Measurements from ENCODE around the gene LIPM.
A peak's percentile ranks its signal among the peaks of the same experiment; 100 is the strongest.
"Not testable (repeated sequence)": the region's sequence is repeated elsewhere in the genome, so short reads cannot be mapped to it uniquely, and the experiment has no call there.

LIPM gene

GRCh38 chr10:88803641-88804040 lies 1.1 kb downstream of the LIPM start:
- no peak for DNase-seq (ENCODE audit: low spot score)

GRCh38 chr10:88804083-88804812 lies 1.7 kb downstream of the LIPM start:
- DNase-seq (ENCODE audit: low spot score): no peak

DNA sequence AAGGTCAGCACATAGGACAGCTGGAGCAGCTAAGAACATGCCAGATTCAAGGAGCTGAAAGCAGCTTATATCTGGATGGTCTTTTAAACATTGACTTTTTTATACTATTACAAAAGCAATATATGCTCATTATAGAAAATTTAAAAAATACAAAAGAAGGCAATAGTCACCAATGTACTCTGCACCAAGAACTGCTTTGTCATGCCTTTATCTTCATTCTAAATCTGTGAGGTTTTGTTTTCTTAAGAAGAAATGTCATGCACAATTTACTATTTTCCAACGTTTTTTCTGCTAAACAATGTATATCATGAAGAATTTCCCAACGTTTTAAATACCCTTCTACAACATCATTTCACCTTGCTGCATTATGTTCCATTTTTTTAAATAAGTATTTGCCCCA lies 2.8 kb downstream of the LIPM start:
- no peak for DNase-seq (ENCODE audit: low spot score)

DNA sequence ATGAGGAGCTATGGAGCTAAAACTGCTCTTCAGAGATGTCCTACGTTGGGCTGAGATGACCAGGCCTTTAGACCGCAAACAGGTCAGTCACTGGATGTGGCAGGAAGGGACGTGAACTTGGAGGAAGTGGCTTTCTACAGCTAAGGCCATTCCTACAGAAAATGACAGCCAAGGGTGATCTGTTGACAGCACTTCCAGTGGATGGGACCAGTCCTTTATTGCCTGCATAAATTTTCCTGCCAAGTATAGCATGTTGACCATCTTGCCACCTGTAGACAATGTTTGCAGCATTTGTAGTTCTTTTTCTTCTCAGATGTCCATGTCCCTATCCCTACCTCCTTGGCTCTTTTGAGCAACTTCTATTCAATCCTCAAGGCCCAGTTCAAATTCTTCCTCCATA lies 3.4 kb downstream of the LIPM start:
- no peak for DNase-seq (ENCODE audit: low spot score)

DNA sequence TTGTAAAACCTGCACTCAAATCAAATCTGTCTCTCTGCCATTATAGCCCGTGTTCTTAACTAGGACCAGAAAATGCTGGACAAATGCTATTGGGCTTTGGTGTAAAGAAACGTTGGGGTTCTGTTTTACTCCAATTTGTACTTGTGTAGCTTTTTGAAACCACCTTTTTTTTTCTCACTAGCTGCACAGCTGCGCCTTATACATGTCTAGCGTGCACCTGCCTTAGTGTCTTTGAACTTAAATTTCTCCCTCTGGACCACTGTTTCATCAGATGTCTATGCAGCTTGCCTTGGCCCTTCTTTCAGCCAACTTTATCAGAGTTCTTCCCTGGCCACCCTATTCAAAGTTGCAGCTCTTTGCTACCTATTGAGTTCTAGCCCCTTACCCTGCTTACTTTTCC lies 7.1 kb downstream of the LIPM start:
- DNase-seq (ENCODE audit: low spot score): no peak

GRCh38 chr10:88810196-88810961 lies 7.8 kb downstream of the LIPM start:
- no peak for DNase-seq (ENCODE audit: low spot score)

DNA sequence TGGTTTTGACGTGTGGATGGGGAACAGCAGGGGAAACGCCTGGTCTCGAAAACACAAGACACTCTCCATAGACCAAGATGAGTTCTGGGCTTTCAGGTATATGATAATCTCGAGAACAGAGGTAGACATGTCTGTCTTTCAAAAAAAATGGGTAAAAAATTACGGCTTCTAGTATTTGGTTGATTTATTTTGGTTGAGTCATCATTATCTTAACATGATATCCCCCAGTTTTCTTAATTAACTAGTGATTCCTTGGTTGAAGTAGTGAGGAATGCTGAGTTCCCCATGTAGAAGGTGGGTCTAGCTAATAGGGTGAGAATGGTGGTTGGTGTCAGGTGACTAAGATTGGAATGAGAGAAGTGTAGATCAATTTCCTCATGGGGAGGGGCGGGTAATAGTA lies 10.7 kb downstream of the LIPM start:
- no peak for DNase-seq (ENCODE audit: low spot score)

DNA sequence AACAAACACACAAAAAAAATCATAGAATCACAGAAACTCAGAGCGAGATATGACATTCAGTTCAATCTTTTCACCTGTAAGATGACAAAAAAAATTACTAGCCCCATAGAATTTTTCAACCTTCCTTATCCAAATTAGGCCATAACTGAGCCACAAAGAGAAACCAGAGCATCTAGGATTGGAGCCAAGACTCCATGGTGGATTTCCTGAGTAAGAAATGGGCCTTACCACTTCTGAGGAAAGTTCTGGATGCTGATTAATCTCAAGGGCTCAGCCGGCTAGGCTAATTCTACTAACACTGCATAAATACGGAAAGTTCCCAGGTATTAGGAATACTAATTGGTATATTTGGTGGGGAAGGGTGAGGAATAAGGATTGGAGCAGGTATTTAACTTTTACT lies 16.8 kb downstream of the LIPM start:
- DNase-seq (ENCODE audit: low spot score): no peak

DNA sequence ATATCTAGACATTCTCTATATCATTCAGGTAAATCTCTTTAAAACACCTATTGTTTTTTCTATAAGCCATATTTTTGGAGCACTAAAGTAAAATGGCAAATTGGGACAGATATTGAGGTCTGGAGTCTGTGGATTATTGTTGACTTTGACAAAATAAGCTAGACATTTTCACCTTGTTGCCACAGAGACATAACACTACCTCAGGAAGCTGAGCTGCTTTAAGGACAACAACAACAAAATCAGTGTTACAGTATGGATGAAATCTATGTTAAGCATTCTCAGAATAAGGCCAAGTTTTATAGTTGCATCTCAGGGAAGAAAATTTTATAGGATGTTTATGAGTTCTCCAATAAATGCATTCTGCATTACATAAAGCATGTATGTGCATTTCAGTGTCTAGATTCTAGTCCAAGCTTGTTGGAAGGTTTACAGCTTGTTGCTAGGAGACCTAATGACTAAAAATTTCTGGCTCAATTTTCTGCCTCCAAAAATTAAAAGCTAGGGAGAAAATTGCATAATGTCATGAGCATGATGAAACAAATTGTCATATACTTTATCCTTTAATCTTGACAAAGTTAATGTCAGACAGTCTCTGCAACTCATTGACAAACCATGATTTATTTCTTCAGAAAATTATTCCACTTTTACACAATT lies 18.3 kb downstream of the LIPM start:
- no peak for DNase-seq (ENCODE audit: low spot score)

DNA sequence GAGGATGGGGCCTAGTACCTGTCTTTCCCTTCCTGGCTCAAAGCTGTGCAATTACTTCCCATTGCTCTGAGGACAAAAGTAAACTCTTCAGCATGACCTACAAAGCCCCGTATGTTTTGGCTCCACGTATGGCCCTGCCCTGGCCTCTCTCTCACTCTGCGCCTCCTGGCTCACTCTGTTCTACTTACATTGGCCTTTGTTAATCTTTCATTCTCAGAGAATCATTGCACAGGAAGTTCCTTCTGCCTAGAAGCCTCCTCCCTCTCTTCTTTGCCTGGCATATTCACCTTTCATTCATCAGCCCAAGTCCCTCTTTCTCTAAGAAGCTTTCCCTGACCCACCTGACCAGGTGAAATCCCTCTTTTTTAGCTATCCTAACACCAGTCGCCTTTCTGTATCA lies 23.9 kb downstream of the LIPM start:
- DNase-seq (ENCODE audit: low spot score): no peak

GRCh38 chr10:88827671-88828070 lies 25.1 kb downstream of the LIPM start:
- DNase-seq (ENCODE audit: low spot score): no peak

GRCh38 chr10:88828310-88828709 lies 25.8 kb downstream of the LIPM start:
- DNase-seq (ENCODE audit: low spot score): no peak

DNA sequence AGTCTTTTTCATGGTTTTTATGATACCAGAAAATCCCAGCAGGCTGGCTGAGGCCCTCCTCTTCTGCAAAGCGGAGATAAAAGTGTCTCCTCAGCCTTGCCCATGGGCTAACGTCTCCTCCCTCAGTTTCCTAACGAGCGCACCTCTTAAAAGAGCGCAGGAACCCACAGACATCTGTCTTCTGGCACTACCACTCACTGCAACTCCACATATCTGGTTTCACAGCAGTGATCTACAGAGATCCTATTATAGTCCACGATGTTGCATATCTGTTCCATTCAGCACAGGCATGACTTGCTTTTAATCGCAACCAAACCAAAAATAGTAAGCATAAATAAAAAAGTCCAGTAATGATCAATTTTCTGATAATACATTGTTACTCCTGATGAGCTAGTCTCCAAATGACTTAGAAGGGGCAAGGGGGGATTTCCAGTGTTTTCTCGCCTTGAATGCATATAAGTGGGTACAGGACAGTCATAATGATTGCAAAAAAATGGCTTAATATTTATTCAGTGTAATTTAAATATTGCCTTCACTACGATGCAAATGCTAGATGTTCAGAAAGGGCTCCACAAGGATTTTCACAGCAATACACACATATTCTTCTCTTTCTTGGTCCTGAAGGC lies 28.2 kb downstream of the LIPM start:
- DNase-seq (ENCODE audit: low spot score): no peak

DNA sequence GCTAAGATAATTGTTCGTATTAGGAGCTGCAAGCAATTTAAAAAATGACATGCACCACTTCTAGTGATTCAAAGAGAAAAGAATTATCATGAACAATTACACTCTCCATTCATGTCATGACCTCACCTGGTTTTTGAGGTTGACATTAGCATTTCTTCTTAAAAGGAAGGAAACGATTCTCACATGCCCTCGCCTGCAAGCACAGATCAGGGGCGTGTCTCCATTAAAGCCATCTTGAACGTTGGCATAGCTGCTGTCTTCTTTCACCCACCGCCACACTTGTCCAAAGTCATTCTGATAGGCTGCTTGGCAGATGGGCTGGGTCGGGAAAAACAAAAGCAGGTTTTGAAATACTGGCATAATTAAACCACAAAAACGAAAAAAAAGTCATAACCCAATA lies 29.2 kb downstream of the LIPM start:
- DNase-seq (ENCODE audit: low spot score): no peak

DNA sequence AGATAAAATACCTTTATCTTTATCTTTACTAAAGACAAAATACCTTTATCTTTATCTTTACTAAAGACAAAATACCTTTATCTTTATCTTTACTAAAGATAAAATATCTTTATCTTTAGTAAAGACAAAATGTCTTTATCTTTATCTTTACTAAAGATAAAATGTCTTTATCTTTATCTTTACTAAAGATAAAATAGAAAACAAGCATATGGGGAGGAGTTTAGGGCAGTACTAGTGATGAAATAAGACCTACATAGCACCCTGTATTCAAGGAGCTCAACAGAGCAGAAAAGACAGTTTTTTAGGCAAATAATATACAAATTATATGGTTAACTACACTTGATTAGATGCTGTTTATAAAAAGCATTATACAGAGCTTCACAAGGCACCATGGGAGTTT lies 29.8 kb downstream of the LIPM start:
- DNase-seq (ENCODE audit: low spot score): no peak

DNA sequence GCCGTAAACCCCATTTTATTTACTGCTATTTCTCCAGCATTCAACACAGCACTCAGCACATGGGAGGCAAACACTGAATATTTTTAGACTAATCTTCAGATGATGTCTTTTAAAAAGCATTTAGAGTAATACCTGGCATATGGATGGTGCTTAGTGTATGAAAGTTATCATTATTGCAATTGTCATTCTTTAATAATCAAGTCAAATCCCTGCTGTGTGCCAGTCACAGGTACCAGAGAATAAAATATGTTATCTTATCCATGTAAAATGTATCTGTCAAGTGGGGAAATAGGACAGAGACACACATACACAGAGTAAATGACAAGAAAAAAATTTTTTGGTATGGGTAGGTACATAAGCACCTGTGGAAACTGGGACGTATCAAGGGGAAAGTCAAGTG lies 30.6 kb downstream of the LIPM start:
- DNase-seq (ENCODE audit: low spot score): no peak

GRCh38 chr10:88833723-88834122 lies 31.2 kb downstream of the LIPM start:
- DNase-seq (ENCODE audit: low spot score): no peak

DNA sequence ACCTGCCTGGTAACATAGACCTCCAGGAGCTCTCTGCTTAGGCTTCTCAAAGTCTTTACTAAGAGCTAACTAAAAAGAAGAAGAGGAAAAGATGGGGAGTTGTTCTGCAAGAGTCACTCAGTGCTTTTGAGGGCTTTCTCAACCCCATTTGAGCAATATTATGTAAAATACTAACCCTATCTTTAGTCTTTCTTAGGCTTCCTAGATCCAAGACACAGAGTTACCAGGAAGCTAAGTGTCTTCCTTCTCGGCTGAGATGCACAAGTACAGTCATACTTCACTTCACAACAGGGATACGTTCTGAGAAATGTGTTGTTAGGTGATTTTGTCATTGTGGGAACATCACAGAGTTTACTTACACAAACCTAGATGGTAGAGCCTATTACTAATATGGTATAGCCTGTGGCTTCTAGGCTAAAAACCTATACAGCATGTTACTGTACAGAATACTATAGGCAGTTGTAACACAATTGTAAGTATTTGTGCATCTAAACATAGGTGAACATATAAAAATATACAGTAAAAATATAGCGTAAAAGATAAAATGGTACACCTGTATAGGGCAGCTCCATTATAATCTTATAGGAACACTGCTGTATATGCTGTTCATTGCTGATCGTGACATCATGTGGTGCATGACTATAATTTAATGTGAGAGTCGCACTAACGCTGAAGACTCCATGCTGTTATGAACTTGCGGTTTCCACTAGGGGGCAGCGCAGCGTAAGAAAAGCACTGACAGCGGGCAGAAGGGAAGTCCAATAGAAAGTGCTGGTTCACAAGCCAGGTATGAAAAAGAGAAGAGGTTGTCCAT lies 32.8 kb downstream of the LIPM start:
- peak; percentile 66 for DNase-seq (ENCODE audit: low spot score)

GRCh38 chr10:88835910-88836221 lies 33.3 kb downstream of the LIPM start:
- DNase-seq (ENCODE audit: low spot score): no peak

DNA sequence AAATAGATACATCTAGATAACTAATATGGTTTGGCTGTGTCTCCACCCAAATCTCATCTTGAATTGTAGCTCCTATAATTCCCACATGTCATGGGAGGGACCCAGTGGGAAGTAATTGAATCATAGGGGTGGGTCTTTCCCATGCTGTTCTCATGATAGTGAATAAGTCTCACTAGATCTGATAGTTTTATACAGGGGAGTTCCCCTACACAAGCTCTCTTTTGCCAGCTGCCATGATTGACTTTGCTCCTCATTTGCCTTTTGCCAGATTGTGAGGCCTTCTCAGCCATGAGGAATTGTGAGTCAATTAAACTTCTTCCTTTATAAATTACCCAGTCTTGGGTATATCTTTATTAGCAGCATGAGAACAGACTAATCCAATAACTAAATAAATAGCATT lies 35.1 kb downstream of the LIPM start:
- DNase-seq (ENCODE audit: low spot score): not testable (repeated sequence)

DNA sequence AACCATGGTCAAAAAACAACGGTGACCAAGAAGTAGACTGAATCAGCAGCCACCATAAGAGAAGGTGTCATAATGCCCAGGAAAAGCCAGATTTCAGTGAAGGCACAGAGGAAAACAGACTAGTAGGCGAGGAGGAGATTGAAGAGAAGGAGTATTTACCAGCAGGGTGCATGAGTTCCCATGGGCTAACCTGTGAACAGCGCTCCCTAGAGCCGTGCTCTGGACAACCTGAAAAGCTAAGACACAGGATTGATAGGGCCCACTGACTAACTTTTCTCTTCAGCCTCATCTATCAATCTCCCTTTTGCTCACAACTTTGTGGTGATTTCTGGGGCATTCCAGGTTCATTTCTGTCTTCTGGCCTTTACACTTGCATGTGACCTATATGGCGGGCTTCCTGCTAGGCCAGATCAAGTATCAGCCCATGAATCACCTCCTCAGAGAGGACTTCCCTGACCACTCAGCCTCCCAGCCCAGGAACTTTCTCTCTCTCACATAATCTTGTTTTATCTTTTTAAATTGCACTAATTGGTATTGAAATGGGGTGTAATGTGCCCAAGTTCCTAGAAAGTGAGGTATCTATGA lies 36.3 kb downstream of the LIPM start:
- DNase-seq (ENCODE audit: low spot score): no peak

DNA sequence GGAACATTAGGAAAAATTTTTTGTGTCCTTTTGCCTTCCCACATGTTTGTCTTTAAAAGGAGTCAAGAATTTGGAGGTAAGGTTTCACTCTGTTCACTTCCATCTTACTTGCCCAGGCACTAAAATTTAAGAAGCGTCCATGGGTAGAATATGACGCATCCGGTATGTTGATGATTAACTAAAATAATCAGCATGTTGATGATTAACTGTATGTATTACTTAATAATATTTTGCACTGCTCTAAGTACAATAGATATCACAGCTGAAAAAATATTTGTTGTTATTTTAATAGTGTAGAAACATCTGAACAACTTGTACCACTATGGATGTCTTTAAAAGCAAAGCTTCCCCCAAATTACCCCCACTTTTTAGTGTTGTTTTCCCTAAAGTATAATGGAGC lies 37.6 kb downstream of the LIPM start:
- no peak for DNase-seq (ENCODE audit: low spot score)

All from ecto neural progenitor cell (in vitro differentiated cells).